Measurements from ENCODE around the gene ARHGAP1. TPM values are rescaled to one million over a fixed set of nuclear protein-coding genes. Genes with fewer than 3 reads are reported as not detected.

The ARHGAP1 gene
- total and polyA plus RNA-seq, 2 experiments from 2014 or later: 54.3 to 98.5 TPM

DNA sequence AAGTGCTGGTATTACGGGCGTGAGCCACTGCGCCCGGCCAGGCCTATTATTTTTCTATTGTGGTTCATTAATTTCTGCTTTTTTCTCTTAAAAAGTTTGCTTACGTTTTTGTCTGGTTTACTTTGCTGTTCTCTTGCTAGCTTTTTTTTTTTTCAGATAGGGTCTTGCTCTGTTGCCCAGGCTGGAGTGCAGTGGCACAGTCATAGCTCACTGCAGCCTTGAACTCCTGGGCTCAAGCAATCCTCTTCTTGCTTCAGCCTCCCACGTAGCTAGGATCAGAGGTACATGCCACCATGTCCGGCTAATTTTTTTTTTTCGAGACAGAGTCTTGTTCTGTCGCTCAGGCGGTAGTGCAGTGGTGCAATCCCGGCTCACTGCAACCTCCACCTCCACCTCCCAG, 37.3 kb upstream of the ARHGAP1 start:
- WGBS, 2 experiments (ENCODE audit: low coverage in 1 of 2, low lambda C conversion rate in 2 of 2, missing lambda C conversion rate in 2 of 2): 87 to 88% methylated on average over 11 of the region's 11 CpGs
- peaks cover 10% of the 10 kb centered on the region; the same call in 1 of the 2 replicates for H3K36me3 ChIP-seq (ENCODE audit: low read depth)
- no peak for TF ChIP-seq EZH2phosphoT487 (IDR thresholded peaks at IDR 0.05; ENCODE audit: insufficient read depth, low read depth)
- TF ChIP-seq EZH2 (IDR thresholded peaks at IDR 0.05; ENCODE audit: insufficient read depth, poor library complexity, severe bottlenecking): no peak

DNA sequence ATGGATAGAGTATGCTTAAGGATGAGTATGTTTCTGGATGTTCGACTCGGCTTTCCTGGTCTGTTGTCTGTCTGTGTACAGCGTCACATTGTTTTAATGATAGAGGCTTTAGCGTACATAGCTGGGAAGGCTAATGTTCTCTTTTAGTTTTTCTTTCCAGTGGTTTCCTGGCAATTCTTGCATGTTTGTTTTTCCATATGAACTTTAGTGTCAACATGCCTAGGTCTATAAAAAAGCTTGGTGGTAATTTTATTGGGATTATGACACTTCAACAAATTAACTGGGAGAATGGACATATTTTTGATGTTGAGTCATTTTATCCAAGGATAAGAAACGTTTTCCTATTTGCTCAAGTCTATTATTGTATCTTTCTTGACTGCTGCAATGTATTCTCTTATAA, 36.2 kb upstream of the ARHGAP1 start:
- no peak overlapping the region for H3K4me2 ChIP-seq (ENCODE audit: unreplicated experiment)
- H3K79me2 ChIP-seq (ENCODE audit: insufficient read depth): no peaks in the 10 kb centered on the region
- H3K36me3 ChIP-seq (ENCODE audit: low read depth): peaks cover 8% of the 10 kb centered on the region; the same call in 1 of the 2 replicates
- no peaks in the 10 kb centered on the region for H3K4me1 ChIP-seq (ENCODE audit: insufficient read depth)
- no peak overlapping the region for H3K9ac ChIP-seq
- DNase-seq: peak; percentile 10
- no peak overlapping the region for H3K4me3 ChIP-seq
- WGBS, 2 experiments (ENCODE audit: low coverage in 1 of 2, low lambda C conversion rate in 2 of 2, missing lambda C conversion rate in 2 of 2): 15 to 16% methylated on average over 5 of the region's 5 CpGs
- no peaks in the 10 kb centered on the region for H3K9me3 ChIP-seq (ENCODE audit: low read depth)
- no peaks in the 10 kb centered on the region for H3K27me3 ChIP-seq (replicated peaks; ENCODE audit: insufficient read depth)
- in situ Hi-C loops (cut with MboI): no loop called here
- H4K20me1 ChIP-seq (ENCODE audit: insufficient read depth): no peaks in the 10 kb centered on the region
- TF ChIP-seq EZH2 (IDR thresholded peaks at IDR 0.05; ENCODE audit: insufficient read depth, poor library complexity, severe bottlenecking) (no peak), EZH2phosphoT487 (IDR thresholded peaks at IDR 0.05; ENCODE audit: insufficient read depth, low read depth) (no peak)
- H3K9me2 ChIP-seq (ENCODE audit: insufficient read depth): no peaks in the 10 kb centered on the region
- H3K27ac ChIP-seq: no peak overlapping the region
- no peaks in the 10 kb centered on the region for H3F3A ChIP-seq (ENCODE audit: insufficient read depth)
- no peak overlapping the region for H2AFZ ChIP-seq

More for the DNA sequence above, 37.3 kb upstream of the ARHGAP1 start:
- Histone ChIP-seq H3K9me3 (ENCODE audit: low read depth) (no peaks in the 10 kb centered on the region), H3K27me3 (replicated peaks; ENCODE audit: insufficient read depth) (no peaks in the 10 kb centered on the region), H3K27ac (no peak overlapping the region), H2AFZ (no peak overlapping the region), H3K9me2 (ENCODE audit: insufficient read depth) (no peaks in the 10 kb centered on the region), H3K79me2 (ENCODE audit: insufficient read depth) (no peaks in the 10 kb centered on the region), H3K4me1 (ENCODE audit: insufficient read depth) (no peaks in the 10 kb centered on the region), H3K4me3 (no peak overlapping the region), H3F3A (ENCODE audit: insufficient read depth) (no peaks in the 10 kb centered on the region), H4K20me1 (ENCODE audit: insufficient read depth) (no peaks in the 10 kb centered on the region), H3K4me2 (ENCODE audit: unreplicated experiment) (no peak overlapping the region), H3K9ac (no peak overlapping the region)
- no peak for DNase-seq
- in situ Hi-C loops (cut with MboI): no loop called here

DNA sequence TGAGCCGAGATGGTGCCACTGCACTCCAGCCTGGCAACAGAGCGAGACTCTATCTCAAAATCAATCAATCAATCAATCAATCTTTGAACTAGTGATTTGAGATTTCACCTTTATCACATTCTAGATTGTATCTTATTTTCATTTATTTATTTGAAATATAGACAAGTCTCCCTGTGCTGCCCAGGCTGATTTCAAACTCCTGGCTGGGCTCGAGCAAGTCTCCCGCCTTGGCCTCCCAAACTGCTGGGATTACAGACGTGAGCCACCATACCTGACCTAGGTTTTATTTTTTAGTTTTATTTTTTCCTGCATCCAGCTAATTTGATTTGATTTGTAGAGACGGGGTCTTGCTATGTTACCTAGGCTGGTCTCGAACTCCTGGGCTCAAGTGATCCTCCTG, 35.7 kb upstream of the ARHGAP1 start:
- Histone ChIP-seq H3K4me3 (no peak overlapping the region), H3K27me3 (replicated peaks; ENCODE audit: insufficient read depth) (no peaks in the 10 kb centered on the region), H3F3A (ENCODE audit: insufficient read depth) (no peaks in the 10 kb centered on the region), H3K4me2 (ENCODE audit: unreplicated experiment) (no peak overlapping the region), H3K4me1 (ENCODE audit: insufficient read depth) (no peaks in the 10 kb centered on the region), H3K27ac (no peak overlapping the region), H3K9me3 (ENCODE audit: low read depth) (no peaks in the 10 kb centered on the region), H3K79me2 (ENCODE audit: insufficient read depth) (no peaks in the 10 kb centered on the region), H3K9me2 (ENCODE audit: insufficient read depth) (no peaks in the 10 kb centered on the region), H2AFZ (no peak overlapping the region), H4K20me1 (ENCODE audit: insufficient read depth) (no peaks in the 10 kb centered on the region), H3K9ac (no peak overlapping the region), H3K36me3 (ENCODE audit: low read depth) (peaks cover 3% of the 10 kb centered on the region; the same call in 1 of the 2 replicates)
- 74 to 79% methylated on average over 7 of the region's 7 CpGs for WGBS, 2 experiments (ENCODE audit: low coverage in 1 of 2, low lambda C conversion rate in 2 of 2, missing lambda C conversion rate in 2 of 2)
- no peak for DNase-seq
- no peak for TF ChIP-seq EZH2phosphoT487 (IDR thresholded peaks at IDR 0.05; ENCODE audit: insufficient read depth, low read depth)
- TF ChIP-seq EZH2 (IDR thresholded peaks at IDR 0.05; ENCODE audit: insufficient read depth, poor library complexity, severe bottlenecking): no peak
- in situ Hi-C loops (cut with MboI): no loop called here

DNA sequence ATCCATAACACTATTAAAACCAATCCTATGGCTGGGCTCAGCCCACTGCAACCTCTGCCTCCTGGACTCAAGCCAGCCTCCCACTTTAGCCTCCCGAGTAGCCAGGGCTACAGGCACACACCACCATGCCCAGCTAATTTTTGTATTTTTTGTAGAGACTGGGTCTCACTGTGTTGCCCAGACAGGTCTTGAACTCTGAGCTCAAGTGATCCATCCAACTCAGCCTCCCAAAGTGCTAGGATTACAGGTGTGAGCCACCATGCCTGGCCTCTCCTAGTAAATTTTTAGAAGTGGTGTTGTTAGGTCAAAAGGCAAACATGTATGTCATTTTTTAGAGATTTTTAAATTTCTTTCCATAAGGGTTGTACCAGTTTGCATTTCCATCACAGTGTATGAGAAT, 32.8 kb upstream of the ARHGAP1 start:
- Histone ChIP-seq H4K20me1 (ENCODE audit: insufficient read depth) (no peaks in the 10 kb centered on the region), H3K4me1 (ENCODE audit: insufficient read depth) (no peaks in the 10 kb centered on the region), H3K79me2 (ENCODE audit: insufficient read depth) (no peaks in the 10 kb centered on the region)

DNA sequence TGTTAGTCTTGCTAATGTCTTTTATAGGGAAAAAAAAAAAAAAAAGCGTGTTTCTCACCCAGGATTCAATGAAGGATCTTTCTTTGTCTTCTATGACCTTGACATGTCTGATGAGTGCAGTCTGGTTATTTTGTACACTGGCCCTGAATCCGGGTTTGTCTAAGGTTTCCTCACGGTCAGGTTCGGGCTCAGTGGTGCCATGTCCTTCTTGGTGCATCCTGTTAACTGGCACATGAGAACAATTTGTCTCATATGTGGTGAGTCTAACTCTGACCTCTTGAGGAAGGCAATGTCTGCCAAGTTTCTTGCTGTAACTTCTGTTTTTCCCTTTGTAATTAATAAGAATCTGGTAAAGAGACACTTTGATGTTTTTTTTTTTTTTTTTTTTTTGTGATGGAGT, 31.1 kb upstream of the ARHGAP1 start:
- H3K4me2 ChIP-seq (ENCODE audit: unreplicated experiment): no peak overlapping the region
- H3K4me1 ChIP-seq (ENCODE audit: insufficient read depth): no peaks in the 10 kb centered on the region
- no peaks in the 10 kb centered on the region for H3K27me3 ChIP-seq (replicated peaks; ENCODE audit: insufficient read depth)
- no peaks in the 10 kb centered on the region for H3K79me2 ChIP-seq (ENCODE audit: insufficient read depth)
- no peaks in the 10 kb centered on the region for H4K20me1 ChIP-seq (ENCODE audit: insufficient read depth)
- no peak for DNase-seq
- H3K36me3 ChIP-seq (ENCODE audit: low read depth): no peaks in the 10 kb centered on the region
- TF ChIP-seq EZH2 (IDR thresholded peaks at IDR 0.05; ENCODE audit: insufficient read depth, poor library complexity, severe bottlenecking) (no peak), EZH2phosphoT487 (IDR thresholded peaks at IDR 0.05; ENCODE audit: insufficient read depth, low read depth) (no peak)
- in situ Hi-C loops (cut with MboI): no loop called here
- WGBS, 2 experiments (ENCODE audit: low coverage in 1 of 2, low lambda C conversion rate in 2 of 2, missing lambda C conversion rate in 2 of 2): 84 to 91% methylated on average over 4 of the region's 4 CpGs
- H3K4me3 ChIP-seq: no peak overlapping the region
- no peaks in the 10 kb centered on the region for H3F3A ChIP-seq (ENCODE audit: insufficient read depth)
- no peak overlapping the region for H3K9ac ChIP-seq
- H2AFZ ChIP-seq: no peak overlapping the region
- H3K9me2 ChIP-seq (ENCODE audit: insufficient read depth): no peaks in the 10 kb centered on the region
- H3K9me3 ChIP-seq (ENCODE audit: low read depth): no peaks in the 10 kb centered on the region
- H3K27ac ChIP-seq: no peak overlapping the region

More for the DNA sequence above, 32.8 kb upstream of the ARHGAP1 start:
- in situ Hi-C loops (cut with MboI): no loop called here
- WGBS, 2 experiments (ENCODE audit: low coverage in 1 of 2, low lambda C conversion rate in 2 of 2, missing lambda C conversion rate in 2 of 2): 7 to 18% methylated on average over 1 of the region's 1 CpG
- H3K27ac ChIP-seq: no peak overlapping the region
- no peak overlapping the region for H3K9ac ChIP-seq
- H3K4me3 ChIP-seq: no peak overlapping the region
- TF ChIP-seq EZH2 (IDR thresholded peaks at IDR 0.05; ENCODE audit: insufficient read depth, poor library complexity, severe bottlenecking) (no peak), EZH2phosphoT487 (IDR thresholded peaks at IDR 0.05; ENCODE audit: insufficient read depth, low read depth) (no peak)
- no peak for DNase-seq
- H3K36me3 ChIP-seq (ENCODE audit: low read depth): no peaks in the 10 kb centered on the region
- no peaks in the 10 kb centered on the region for H3F3A ChIP-seq (ENCODE audit: insufficient read depth)
- H2AFZ ChIP-seq: no peak overlapping the region
- H3K9me3 ChIP-seq (ENCODE audit: low read depth): no peaks in the 10 kb centered on the region
- H3K4me2 ChIP-seq (ENCODE audit: unreplicated experiment): no peak overlapping the region
- no peaks in the 10 kb centered on the region for H3K27me3 ChIP-seq (replicated peaks; ENCODE audit: insufficient read depth)
- no peaks in the 10 kb centered on the region for H3K9me2 ChIP-seq (ENCODE audit: insufficient read depth)

Measured in GM23248 (cell line).